Kidney epithelial cell (primary cell): ENCODE data around the gene RPL31. TPM values are rescaled to one million over a fixed set of nuclear protein-coding genes. Genes with fewer than 3 reads are reported as not detected.

Experiments
- DNase-seq: peaks from one replicate; pipeline ENCODE4 v3.0.0-alpha.2; 2010; ENCODE audit warnings: low read depth
- H3K27me3 ChIP-seq: 2 replicates; pipeline ENCODE4 v1.6.0; 2011; ENCODE audit warnings: low read length; ENCODE audit not compliant: control insufficient read depth, insufficient read depth
- H3K36me3 ChIP-seq: 2 replicates; pipeline ENCODE4 v1.5.1; 2011; ENCODE audit warnings: low read length; ENCODE audit not compliant: control insufficient read depth, insufficient read depth
- H3K4me3 ChIP-seq: 2 replicates; pipeline ENCODE4 v1.5.1; 2011; ENCODE audit warnings: low read depth, mild to moderate bottlenecking, control low read depth, low read length
- total RNA-seq: library from RNA; depleted of rRNA; stranded (reverse); fragments of >200 nt; gene quantifications from 2 replicates; pipeline ENCODE4 v1.2.3, GENCODE V29; 2015
- TF ChIP-seq, protein P1 (sequence below): IDR thresholded peaks from 2 replicates; pipeline ENCODE4 v1.5.1; 2011; ENCODE audit warnings: mild to moderate bottlenecking, moderate library complexity, low read length, control low read depth, inconsistent platforms; ENCODE audit not compliant: insufficient read depth, poor library complexity, severe bottlenecking

RPL31 gene
- total RNA-seq, 1 donor from 2014 or later, result 1,472 TPM

- no peak for DNase-seq
- TF ChIP-seq, protein P1, sequence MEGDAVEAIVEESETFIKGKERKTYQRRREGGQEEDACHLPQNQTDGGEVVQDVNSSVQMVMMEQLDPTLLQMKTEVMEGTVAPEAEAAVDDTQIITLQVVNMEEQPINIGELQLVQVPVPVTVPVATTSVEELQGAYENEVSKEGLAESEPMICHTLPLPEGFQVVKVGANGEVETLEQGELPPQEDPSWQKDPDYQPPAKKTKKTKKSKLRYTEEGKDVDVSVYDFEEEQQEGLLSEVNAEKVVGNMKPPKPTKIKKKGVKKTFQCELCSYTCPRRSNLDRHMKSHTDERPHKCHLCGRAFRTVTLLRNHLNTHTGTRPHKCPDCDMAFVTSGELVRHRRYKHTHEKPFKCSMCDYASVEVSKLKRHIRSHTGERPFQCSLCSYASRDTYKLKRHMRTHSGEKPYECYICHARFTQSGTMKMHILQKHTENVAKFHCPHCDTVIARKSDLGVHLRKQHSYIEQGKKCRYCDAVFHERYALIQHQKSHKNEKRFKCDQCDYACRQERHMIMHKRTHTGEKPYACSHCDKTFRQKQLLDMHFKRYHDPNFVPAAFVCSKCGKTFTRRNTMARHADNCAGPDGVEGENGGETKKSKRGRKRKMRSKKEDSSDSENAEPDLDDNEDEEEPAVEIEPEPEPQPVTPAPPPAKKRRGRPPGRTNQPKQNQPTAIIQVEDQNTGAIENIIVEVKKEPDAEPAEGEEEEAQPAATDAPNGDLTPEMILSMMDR, result no peak
- Histone ChIP-seq H3K4me3 (no peak overlapping the region), H3K36me3 (no peaks in the 10 kb centered on the region), H3K27me3 (no peaks in the 10 kb centered on the region)
Observed at GRCh38 chr2:101053117-101053516, 51.0 kb downstream of the RPL31 start.

Other genes with a start within 250 kb of the RPL31 start
- 11.2 and 12.8 TPM in 2 replicates for gene NPAS2, start 182.2 kb upstream of the RPL31 start, total RNA-seq
- gene TBC1D8, start 149.1 kb downstream of the RPL31 start, total RNA-seq, result 16.8 and 17.3 TPM in 2 replicates